HepG2 (cell line): ENCODE results near the gene MRPS21.

ENCODE experiments used
- CHD2 ChIP-seq: IDR thresholded peaks from 2 replicates; pipeline ENCODE4 v1.6.1; 2011; ENCODE audit warnings: low read depth, low read length, improper control_type of control experiment
- CTCF ChIP-seq: sonication (generic); formaldehyde crosslinking; IDR thresholded peaks from 2 replicates; pipeline ENCODE4 v1.5.0; 2020; ENCODE audit warnings: mild to moderate bottlenecking, missing genetic modification reagents, moderate library complexity
- MIER2 ChIP-seq: IDR thresholded peaks from 2 replicates; pipeline ENCODE4 v1.6.1; 2016; ENCODE audit warnings: missing biosample characterization, missing genetic modification reagents
- MIXL1 ChIP-seq: IDR thresholded peaks from 2 replicates; pipeline ENCODE4 v1.6.1; 2016
- PHF21A ChIP-seq: sonication (generic); formaldehyde crosslinking; IDR thresholded peaks from 2 replicates; pipeline ENCODE4 v1.5.0; 2020; ENCODE audit warnings: mild to moderate bottlenecking, missing genetic modification reagents
- POLR2A ChIP-seq, 2 experiments: IDR thresholded peaks; 2 replicates each; pipeline ENCODE4 v1.6.1; 2011; ENCODE audit warnings: low read depth in 2 of 2, low read length in 2 of 2, mild to moderate bottlenecking in 1 of 2, moderate library complexity in 1 of 2; ENCODE audit not compliant: insufficient read depth in 1 of 2
- SIN3A ChIP-seq: IDR thresholded peaks from 2 replicates; pipeline ENCODE4 v1.6.1; 2011; ENCODE audit warnings: low read depth, mild to moderate bottlenecking, control low read depth, low read length, borderline replicate concordance
- SIN3B ChIP-seq: fragments of 150-350 bp; IDR thresholded peaks from 2 replicates; pipeline ENCODE4 v1.6.1; 2014; ENCODE audit warnings: low read length
- TCF7 ChIP-seq: sonication (generic); IDR thresholded peaks from 2 replicates; pipeline ENCODE4 v1.6.1; 2016; ENCODE audit warnings: antibody characterized with exemption, low read depth
- ZBTB8A ChIP-seq: sonication (generic); formaldehyde crosslinking; IDR thresholded peaks from 2 replicates; pipeline ENCODE4 v1.4.0; 2020; ENCODE audit warnings: mild to moderate bottlenecking, low read depth, missing genetic modification reagents, borderline replicate concordance
- ZFP91 ChIP-seq: sonication (generic); formaldehyde crosslinking; IDR thresholded peaks from 2 replicates; pipeline ENCODE4 v1.9.0; 2022; ENCODE audit warnings: missing genetic modification reagents, mild to moderate bottlenecking, borderline replicate concordance
- ZNF224 ChIP-seq: sonication (generic); formaldehyde crosslinking; IDR thresholded peaks from 2 replicates; pipeline ENCODE4 v1.5.0; 2020; ENCODE audit warnings: mild to moderate bottlenecking, missing genetic modification reagents
- ZNF263 ChIP-seq: sonication (generic); formaldehyde crosslinking; IDR thresholded peaks from 2 replicates; pipeline ENCODE4 v1.4.0; 2020; ENCODE audit warnings: missing genetic modification reagents
- ZNF354B ChIP-seq: sonication (generic); formaldehyde crosslinking; IDR thresholded peaks from 2 replicates; pipeline ENCODE4 v1.8.0; 2022; ENCODE audit warnings: mild to moderate bottlenecking, missing genetic modification reagents

- TF ChIP-seq MIER2 (CRISPR knock-in tag) (no peak), ZNF224 (no peak), ZBTB8A (CRISPR knock-in tag) (no peak), ZFP91 (no peak), POLR2A (IDR thresholded peaks at IDR 0.05; ENCODE audit: insufficient read depth in 1 of 2, low read depth in 2 of 2, low read length in 2 of 2) (no peak), SIN3A (no peak), CTCF (CRISPR knock-in tag) (no peak), CHD2 (no peak), ZNF354B (CRISPR knock-in tag) (no peak), TCF7 (no peak), SIN3B (no peak), PHF21A (CRISPR knock-in tag) (no peak), ZNF263 (CRISPR knock-in tag) (no peak), MIXL1 (CRISPR knock-in tag) (no peak)
Observed at GRCh38 chr1:150321826-150322166, 28.1 kb downstream of the MRPS21 start.
